ENCODE results near the gene PPT2.

PPT2 gene

GRCh38 chr6:32177183-32177787 lies 23.3 kb downstream of the PPT2 start:
- Histone ChIP-seq H2AK5ac (ENCODE audit: low read depth, low read length) (no peak overlapping the region), H3K9me3 (replicated peaks in 1 of 2; ENCODE audit: control insufficient read depth in 2 of 2, insufficient read depth in 1 of 2, low read depth in 1 of 2, low read length in 2 of 2) (no peaks in the 10 kb centered on the region), H3K79me1 (ENCODE audit: low read depth, low read length) (peaks cover 3% of the 10 kb centered on the region), H2AFZ (ENCODE audit: low read length) (peak overlapping the region; percentile 53), H2BK120ac (ENCODE audit: low read depth, low read length) (no peak overlapping the region), H2BK15ac (ENCODE audit: low read length) (no peak overlapping the region), H3K4ac (ENCODE audit: low read length) (no peak overlapping the region), H2BK5ac (ENCODE audit: low read length) (peak overlapping the region; percentile 13), H2BK12ac (ENCODE audit: low read length) (no peak overlapping the region), H4K8ac (ENCODE audit: low read depth, low read length) (no peak overlapping the region), H3K4me1 (ENCODE audit: control insufficient read depth in 2 of 2, insufficient read depth in 1 of 2, low read depth in 1 of 2, low read length in 2 of 2) (peaks cover 9 to 16% of the 10 kb centered on the region in 2 donors), H3K14ac (ENCODE audit: low read length) (no peak overlapping the region), H3K4me3 (ENCODE audit: low read length in 2 of 2) (peak overlapping the region; percentile 72), H4K91ac (ENCODE audit: low read depth, low read length, poor library complexity) (no peak overlapping the region), H3K36me3 (replicated peaks in 1 of 2; ENCODE audit: control insufficient read depth in 2 of 2, insufficient read depth in 2 of 2, low read length in 2 of 2) (peaks cover 12 to 37% of the 10 kb centered on the region in 2 donors), H3K23ac (ENCODE audit: low read depth, low read length, poor library complexity) (no peak overlapping the region), H3K27me3 (ENCODE audit: control insufficient read depth in 3 of 3, insufficient read depth in 3 of 3, low read depth in 1 of 3, low read length in 3 of 3) (no peaks in the 10 kb centered on the region), H3K18ac (ENCODE audit: low read length) (peak overlapping the region; percentile 73), H3K27ac (replicated peaks; ENCODE audit: low read length) (peak overlapping the region; percentile 99), H3K4me2 (ENCODE audit: insufficient read depth, low read length, poor library complexity, severe bottlenecking) (peak overlapping the region; percentile 68), H3K9ac (ENCODE audit: low read depth, low read length, poor library complexity) (peak overlapping the region; percentile 73)
- DNase-seq (ENCODE audit: low spot score) = no peak
- WGBS, 2 donors (ENCODE audit: extremely low coverage in 2 of 2, insufficient read length in 2 of 2, insufficient replicate concordance in 1 of 2) = no CpG with 5 or more reads among the region's 20 CpGs

DNA sequence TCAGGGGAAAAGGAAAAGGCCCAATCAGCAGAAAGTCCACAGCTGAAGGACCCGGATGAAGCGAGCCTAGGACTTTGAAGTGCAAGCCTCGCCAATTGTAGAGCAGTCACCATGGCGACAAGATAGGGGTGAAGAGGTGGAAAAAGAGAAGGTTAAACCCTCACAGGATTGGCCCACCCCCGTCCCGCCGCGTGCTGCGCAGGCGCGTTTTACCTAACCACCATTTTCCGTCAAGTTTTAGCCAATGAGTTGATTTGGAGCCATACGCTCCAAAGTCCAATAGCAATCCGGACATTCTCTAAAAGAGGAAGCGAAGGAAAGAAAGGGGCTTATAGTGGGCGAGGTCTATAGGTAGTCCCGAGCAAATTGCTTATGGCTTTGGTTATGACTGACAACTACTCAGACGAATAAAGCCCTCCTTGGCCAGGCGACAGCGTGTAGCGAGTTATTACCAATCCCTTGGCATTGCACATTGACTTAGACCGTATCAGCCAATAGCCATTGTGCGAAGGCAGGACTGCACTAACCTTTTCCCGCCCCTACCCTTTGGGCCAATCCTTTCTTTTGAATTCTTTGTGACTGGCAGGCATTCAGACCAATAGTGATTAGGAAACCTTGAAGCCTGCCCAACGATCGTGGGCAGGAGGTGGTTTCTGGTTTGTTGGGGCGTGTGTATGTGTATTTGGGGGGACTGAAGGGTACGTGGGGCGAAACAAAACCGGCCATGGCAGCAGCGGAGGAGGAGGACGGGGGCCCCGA lies 24.0 kb downstream of the PPT2 start, which contains the start of gene RNF5:
Gene RNF5 (plus strand): TSS at position 618 of the 759 bp plus-strand sequence. CDS start 107 bp downstream, at position 725.
- H3K4me3 ChIP-seq (ENCODE audit: low read length in 2 of 2) = peak within 1 kb of the TSS; percentile 72 to 86
- H4K91ac ChIP-seq (ENCODE audit: low read depth, low read length, poor library complexity) = no peak within 1 kb of the TSS
- H3K36me3 ChIP-seq (replicated peaks in 1 of 2; ENCODE audit: control insufficient read depth in 2 of 2, insufficient read depth in 2 of 2, low read length in 2 of 2) = peaks cover 18 to 44% of the 10 kb centered on the region in 2 donors
- H3K9ac ChIP-seq (ENCODE audit: low read depth, low read length, poor library complexity) = peak within 1 kb of the TSS; percentile 78
- H2BK5ac ChIP-seq (ENCODE audit: low read length) = peak within 1 kb of the TSS; percentile 84
- H3K18ac ChIP-seq (ENCODE audit: low read length) = peak within 1 kb of the TSS; percentile 58
- H3K14ac ChIP-seq (ENCODE audit: low read length) = no peak within 1 kb of the TSS
- peak within 1 kb of the TSS; percentile 39 for H3K23ac ChIP-seq (ENCODE audit: low read depth, low read length, poor library complexity)
- H2AK5ac ChIP-seq (ENCODE audit: low read depth, low read length) = no peak within 1 kb of the TSS
- peak within 1 kb of the TSS; percentile 68 for H3K4me2 ChIP-seq (ENCODE audit: insufficient read depth, low read length, poor library complexity, severe bottlenecking)
- H2AFZ ChIP-seq (ENCODE audit: low read length) = peak within 1 kb of the TSS; percentile 55
- H3K27me3 ChIP-seq (ENCODE audit: control insufficient read depth in 3 of 3, insufficient read depth in 3 of 3, low read depth in 1 of 3, low read length in 3 of 3) = no peaks in the 10 kb centered on the region
- H4K8ac ChIP-seq (ENCODE audit: low read depth, low read length) = no peak within 1 kb of the TSS
- peaks cover 3% of the 10 kb centered on the region for H3K79me1 ChIP-seq (ENCODE audit: low read depth, low read length)
- H3K4ac ChIP-seq (ENCODE audit: low read length) = no peak within 1 kb of the TSS
- H3K4me1 ChIP-seq (ENCODE audit: control insufficient read depth in 2 of 2, insufficient read depth in 1 of 2, low read depth in 1 of 2, low read length in 2 of 2) = peaks cover 9 to 16% of the 10 kb centered on the region in 2 donors
- no peak within 1 kb of the TSS for H2BK12ac ChIP-seq (ENCODE audit: low read length)
- peak within 1 kb of the TSS; percentile 99 for H3K27ac ChIP-seq (replicated peaks; ENCODE audit: low read length)
- H2BK15ac ChIP-seq (ENCODE audit: low read length) = peak within 1 kb of the TSS; percentile 1
- H2BK120ac ChIP-seq (ENCODE audit: low read depth, low read length) = no peak within 1 kb of the TSS
- WGBS, 2 donors (ENCODE audit: extremely low coverage in 2 of 2, insufficient read length in 2 of 2, insufficient replicate concordance in 1 of 2) = no CpG with 5 or more reads among the region's 33 CpGs
- peak; percentile 100 for DNase-seq (ENCODE audit: low spot score)
- no peaks in the 10 kb centered on the region for H3K9me3 ChIP-seq (replicated peaks in 1 of 2; ENCODE audit: control insufficient read depth in 2 of 2, insufficient read depth in 1 of 2, low read depth in 1 of 2, low read length in 2 of 2)

DNA sequence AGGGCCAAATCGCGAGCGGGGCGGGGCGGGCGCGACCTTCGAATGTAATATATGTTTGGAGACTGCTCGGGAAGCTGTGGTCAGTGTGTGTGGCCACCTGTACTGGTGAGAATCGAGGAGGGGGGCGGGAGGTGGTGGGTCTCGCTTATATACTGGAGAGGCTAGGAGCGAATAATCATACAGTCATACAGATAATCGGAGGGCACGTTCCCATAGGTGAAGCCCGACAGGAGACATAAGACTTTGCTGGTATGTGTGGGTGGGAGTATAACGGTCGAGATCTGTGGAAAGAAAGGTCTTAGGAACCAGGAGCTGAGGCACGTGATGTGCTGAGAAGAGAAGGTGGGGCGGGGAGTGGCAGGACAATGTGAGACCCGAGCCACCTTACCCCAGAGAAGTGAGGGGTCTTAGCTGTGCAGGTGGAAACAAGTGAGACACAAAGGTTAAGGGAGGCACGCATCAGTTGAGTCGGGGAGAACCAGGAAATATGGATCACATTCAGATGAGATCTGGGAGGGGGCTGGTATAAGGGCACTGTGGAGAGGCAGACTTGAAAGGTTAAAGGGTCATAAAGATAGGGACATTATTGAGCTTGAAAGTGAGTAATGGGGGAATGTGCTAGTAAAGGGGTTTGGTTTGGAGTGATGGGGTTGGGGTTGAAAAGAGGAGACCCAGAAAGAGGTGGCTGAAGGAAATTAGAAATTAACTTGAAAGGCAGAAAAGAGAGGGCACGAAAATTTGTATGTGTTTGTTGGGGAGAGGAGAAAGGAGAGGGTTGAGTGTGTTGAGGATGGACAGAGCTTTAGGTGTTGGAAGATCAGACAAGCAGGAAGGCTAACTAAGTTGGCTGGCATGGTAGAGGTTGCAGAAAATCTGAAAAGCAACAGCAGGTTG lies 24.9 kb downstream of the PPT2 start:
- Histone ChIP-seq H2AFZ (ENCODE audit: low read length) (peak overlapping the region; percentile 48), H3K4ac (ENCODE audit: low read length) (no peak overlapping the region), H3K18ac (ENCODE audit: low read length) (peak overlapping the region; percentile 58), H2BK15ac (ENCODE audit: low read length) (peak overlapping the region; percentile 1), H4K8ac (ENCODE audit: low read depth, low read length) (no peak overlapping the region), H4K91ac (ENCODE audit: low read depth, low read length, poor library complexity) (no peak overlapping the region), H2BK5ac (ENCODE audit: low read length) (peak overlapping the region; percentile 84), H3K9me3 (replicated peaks in 1 of 2; ENCODE audit: control insufficient read depth in 2 of 2, insufficient read depth in 1 of 2, low read depth in 1 of 2, low read length in 2 of 2) (no peaks in the 10 kb centered on the region), H3K4me1 (ENCODE audit: control insufficient read depth in 2 of 2, insufficient read depth in 1 of 2, low read depth in 1 of 2, low read length in 2 of 2) (peaks cover 9 to 16% of the 10 kb centered on the region in 2 donors), H3K4me3 (ENCODE audit: low read length in 2 of 2) (peak overlapping the region; percentile 72 to 86), H2BK12ac (ENCODE audit: low read length) (no peak overlapping the region), H3K9ac (ENCODE audit: low read depth, low read length, poor library complexity) (peak overlapping the region; percentile 78), H3K23ac (ENCODE audit: low read depth, low read length, poor library complexity) (peak overlapping the region; percentile 39), H3K79me1 (ENCODE audit: low read depth, low read length) (peaks cover 3% of the 10 kb centered on the region), H2AK5ac (ENCODE audit: low read depth, low read length) (no peak overlapping the region), H3K27ac (replicated peaks; ENCODE audit: low read length) (peak overlapping the region; percentile 45), H3K4me2 (ENCODE audit: insufficient read depth, low read length, poor library complexity, severe bottlenecking) (peak overlapping the region; percentile 63), H3K14ac (ENCODE audit: low read length) (no peak overlapping the region), H2BK120ac (ENCODE audit: low read depth, low read length) (no peak overlapping the region), H3K36me3 (replicated peaks in 1 of 2; ENCODE audit: control insufficient read depth in 2 of 2, insufficient read depth in 2 of 2, low read length in 2 of 2) (peaks cover 25 to 48% of the 10 kb centered on the region in 2 donors), H3K27me3 (ENCODE audit: control insufficient read depth in 3 of 3, insufficient read depth in 3 of 3, low read depth in 1 of 3, low read length in 3 of 3) (no peaks in the 10 kb centered on the region)
- no peak for DNase-seq (ENCODE audit: low spot score)
- WGBS, 2 donors (ENCODE audit: extremely low coverage in 2 of 2, insufficient read length in 2 of 2, insufficient replicate concordance in 1 of 2) = 100% methylated on average over 1 of the region's 24 CpGs
